Measurements from ENCODE around the gene C4A. TPM values are rescaled to one million over a fixed set of nuclear protein-coding genes. Genes with fewer than 3 reads are reported as not detected.

Gene C4A
- total and polyA plus RNA-seq, 2 of the 13 experiments (the other 11 are each of a cell fraction or from before 2014, with no cell fraction given) = 165 to 478 TPM

DNA sequence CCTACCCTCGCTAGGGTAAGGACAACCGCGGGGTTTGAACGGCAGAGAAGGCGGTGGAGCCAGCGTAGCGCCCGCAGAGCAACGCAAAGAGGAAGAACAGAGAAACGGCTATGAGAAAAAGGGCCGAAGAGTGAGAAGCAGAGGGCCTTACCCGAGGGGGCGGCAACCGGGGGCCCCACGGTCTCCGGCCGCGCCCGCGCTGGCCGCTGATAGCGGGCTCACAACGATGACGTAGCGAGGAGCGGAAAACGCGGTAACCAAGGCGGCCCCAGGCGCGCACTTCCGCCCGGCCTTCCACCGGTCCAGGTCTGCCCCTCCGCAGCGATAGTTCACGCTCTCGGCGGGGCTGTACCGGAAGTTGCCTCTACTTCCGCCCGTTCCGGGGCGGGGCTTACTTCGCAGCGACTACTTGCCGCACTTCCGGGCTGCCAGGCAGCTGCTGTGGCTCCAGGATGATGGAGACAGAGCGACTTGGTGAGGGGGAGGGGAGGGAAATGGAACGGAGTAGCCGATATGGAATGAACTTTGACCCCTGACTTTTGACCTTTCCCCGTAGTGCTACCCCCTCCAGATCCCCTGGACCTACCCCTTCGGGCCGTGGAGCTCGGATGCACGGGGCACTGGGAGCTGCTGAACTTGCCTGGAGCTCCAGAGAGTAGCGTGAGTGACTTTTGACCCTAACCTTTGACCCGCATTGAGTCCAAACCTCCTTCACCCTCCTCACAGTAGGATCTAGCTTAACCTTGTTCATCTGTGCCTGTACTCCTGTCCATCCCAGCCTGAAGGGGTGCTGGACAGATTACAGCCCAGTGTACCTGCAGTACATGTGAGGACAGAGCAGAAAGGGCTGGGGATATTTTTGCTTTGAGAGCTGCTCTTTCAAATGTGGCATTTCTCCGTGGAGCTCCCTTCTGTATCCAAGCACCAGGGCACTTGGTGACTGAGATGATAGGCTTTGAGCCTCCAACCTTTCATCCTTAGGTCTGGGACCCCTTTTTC lies 22.8 kb upstream of the C4A start, which contains the start of the genes NELFE and SKIC2 (continued):
- TF ChIP-seq CENPX (CRISPR knock-in tag; IDR thresholded peaks at IDR 0.05) (no peak), ZMYM4 (CRISPR knock-in tag; IDR thresholded peaks at IDR 0.05) (peak; percentile 94), RBM22 (optimal IDR thresholded peaks at IDR 0.05; ENCODE audit: low read length) (peak; percentile 60), ZNF274 (CRISPR knock-in tag; IDR thresholded peaks at IDR 0.05) (no peak; the same call in 1 of the 2 replicates), ATRX (CRISPR knock-in tag; IDR thresholded peaks at IDR 0.05; ENCODE audit: borderline replicate concordance) (no peak), KDM2A (CRISPR knock-in tag; IDR thresholded peaks at IDR 0.05; ENCODE audit: borderline replicate concordance, low read depth) (peak; percentile 99), ZNF124 (CRISPR knock-in tag; IDR thresholded peaks at IDR 0.05) (no peak), ZNF329 (CRISPR knock-in tag; IDR thresholded peaks at IDR 0.05; ENCODE audit: low read depth) (peak; percentile 68; the same call in 1 of the 2 replicates), ZNF225 (CRISPR knock-in tag; IDR thresholded peaks at IDR 0.05) (no peak), SATB2 (CRISPR knock-in tag; IDR thresholded peaks at IDR 0.05) (0 out of 2 replicates have a peak, but pooled peaks have one; percentile 74), HOXD1 (CRISPR knock-in tag; IDR thresholded peaks at IDR 0.05) (peak; percentile 95), ZNF501 (CRISPR knock-in tag; IDR thresholded peaks at IDR 0.05) (peak; percentile 98), SYNCRIP (IDR thresholded peaks at IDR 0.05; ENCODE audit: insufficient read depth, low read depth, low read length) (no peak), ZBTB20 (CRISPR knock-in tag; IDR thresholded peaks at IDR 0.05; ENCODE audit: borderline replicate concordance, low read depth) (peak; percentile 50; the same call in 1 of the 2 replicates), SMC3 (IDR thresholded peaks at IDR 0.05; ENCODE audit: low read length) (no peak)
- TF ChIP-seq, protein P1, sequence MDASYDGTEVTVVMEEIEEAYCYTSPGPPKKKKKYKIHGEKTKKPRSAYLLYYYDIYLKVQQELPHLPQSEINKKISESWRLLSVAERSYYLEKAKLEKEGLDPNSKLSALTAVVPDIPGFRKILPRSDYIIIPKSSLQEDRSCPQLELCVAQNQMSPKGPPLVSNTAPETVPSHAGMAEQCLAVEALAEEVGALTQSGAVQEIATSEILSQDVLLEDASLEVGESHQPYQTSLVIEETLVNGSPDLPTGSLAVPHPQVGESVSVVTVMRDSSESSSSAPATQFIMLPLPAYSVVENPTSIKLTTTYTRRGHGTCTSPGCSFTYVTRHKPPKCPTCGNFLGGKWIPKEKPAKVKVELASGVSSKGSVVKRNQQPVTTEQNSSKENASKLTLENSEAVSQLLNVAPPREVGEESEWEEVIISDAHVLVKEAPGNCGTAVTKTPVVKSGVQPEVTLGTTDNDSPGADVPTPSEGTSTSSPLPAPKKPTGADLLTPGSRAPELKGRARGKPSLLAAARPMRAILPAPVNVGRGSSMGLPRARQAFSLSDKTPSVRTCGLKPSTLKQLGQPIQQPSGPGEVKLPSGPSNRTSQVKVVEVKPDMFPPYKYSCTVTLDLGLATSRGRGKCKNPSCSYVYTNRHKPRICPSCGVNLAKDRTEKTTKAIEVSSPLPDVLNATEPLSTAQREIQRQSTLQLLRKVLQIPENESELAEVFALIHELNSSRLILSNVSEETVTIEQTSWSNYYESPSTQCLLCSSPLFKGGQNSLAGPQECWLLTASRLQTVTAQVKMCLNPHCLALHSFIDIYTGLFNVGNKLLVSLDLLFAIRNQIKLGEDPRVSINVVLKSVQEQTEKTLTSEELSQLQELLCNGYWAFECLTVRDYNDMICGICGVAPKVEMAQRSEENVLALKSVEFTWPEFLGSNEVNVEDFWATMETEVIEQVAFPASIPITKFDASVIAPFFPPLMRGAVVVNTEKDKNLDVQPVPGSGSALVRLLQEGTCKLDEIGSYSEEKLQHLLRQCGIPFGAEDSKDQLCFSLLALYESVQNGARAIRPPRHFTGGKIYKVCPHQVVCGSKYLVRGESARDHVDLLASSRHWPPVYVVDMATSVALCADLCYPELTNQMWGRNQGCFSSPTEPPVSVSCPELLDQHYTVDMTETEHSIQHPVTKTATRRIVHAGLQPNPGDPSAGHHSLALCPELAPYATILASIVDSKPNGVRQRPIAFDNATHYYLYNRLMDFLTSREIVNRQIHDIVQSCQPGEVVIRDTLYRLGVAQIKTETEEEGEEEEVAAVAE (CRISPR knock-in tag; IDR thresholded peaks at IDR 0.05; ENCODE audit: borderline replicate concordance) = peak; percentile 93; the same call in 1 of the 2 replicates
- TF ChIP-seq, protein P2, sequence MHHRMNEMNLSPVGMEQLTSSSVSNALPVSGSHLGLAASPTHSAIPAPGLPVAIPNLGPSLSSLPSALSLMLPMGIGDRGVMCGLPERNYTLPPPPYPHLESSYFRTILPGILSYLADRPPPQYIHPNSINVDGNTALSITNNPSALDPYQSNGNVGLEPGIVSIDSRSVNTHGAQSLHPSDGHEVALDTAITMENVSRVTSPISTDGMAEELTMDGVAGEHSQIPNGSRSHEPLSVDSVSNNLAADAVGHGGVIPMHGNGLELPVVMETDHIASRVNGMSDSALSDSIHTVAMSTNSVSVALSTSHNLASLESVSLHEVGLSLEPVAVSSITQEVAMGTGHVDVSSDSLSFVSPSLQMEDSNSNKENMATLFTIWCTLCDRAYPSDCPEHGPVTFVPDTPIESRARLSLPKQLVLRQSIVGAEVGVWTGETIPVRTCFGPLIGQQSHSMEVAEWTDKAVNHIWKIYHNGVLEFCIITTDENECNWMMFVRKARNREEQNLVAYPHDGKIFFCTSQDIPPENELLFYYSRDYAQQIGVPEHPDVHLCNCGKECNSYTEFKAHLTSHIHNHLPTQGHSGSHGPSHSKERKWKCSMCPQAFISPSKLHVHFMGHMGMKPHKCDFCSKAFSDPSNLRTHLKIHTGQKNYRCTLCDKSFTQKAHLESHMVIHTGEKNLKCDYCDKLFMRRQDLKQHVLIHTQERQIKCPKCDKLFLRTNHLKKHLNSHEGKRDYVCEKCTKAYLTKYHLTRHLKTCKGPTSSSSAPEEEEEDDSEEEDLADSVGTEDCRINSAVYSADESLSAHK (CRISPR knock-in tag; IDR thresholded peaks at IDR 0.05; ENCODE audit: borderline replicate concordance) = no peak; the same call in 1 of the 2 replicates
- TF ChIP-seq, protein P3, sequence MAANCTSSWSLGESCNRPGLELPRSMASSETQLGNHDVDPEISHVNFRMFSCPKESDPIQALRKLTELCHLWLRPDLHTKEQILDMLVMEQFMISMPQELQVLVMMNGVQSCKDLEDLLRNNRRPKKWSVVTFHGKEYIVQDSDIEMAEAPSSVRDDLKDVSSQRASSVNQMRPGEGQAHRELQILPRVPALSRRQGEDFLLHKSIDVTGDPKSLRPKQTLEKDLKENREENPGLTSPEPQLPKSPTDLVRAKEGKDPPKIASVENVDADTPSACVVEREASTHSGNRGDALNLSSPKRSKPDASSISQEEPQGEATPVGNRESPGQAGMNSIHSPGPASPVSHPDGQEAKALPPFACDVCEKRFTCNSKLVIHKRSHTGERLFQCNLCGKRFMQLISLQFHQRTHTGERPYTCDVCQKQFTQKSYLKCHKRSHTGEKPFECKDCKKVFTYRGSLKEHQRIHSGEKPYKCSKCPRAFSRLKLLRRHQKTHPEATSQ (CRISPR knock-in tag; IDR thresholded peaks at IDR 0.05; ENCODE audit: borderline replicate concordance) = 0 out of 2 replicates have a peak, but pooled peaks have one; percentile 2

Data from HepG2 (cell line).